GM19099 (cell line): Measurements from ENCODE around the gene SERGEF.

Experiments
- POLR2A ChIP-seq: IDR thresholded peaks from 3 replicates; pipeline ENCODE4 v1.6.1; 2011; ENCODE audit warnings: low read depth; ENCODE audit not compliant: insufficient read length; ENCODE audit errors: extremely low read depth

The SERGEF gene

GRCh38 chr11:18011633-18012032, 1.2 kb downstream of the SERGEF start:
- TF ChIP-seq POLR2A, result no peak

GRCh38 chr11:18010977-18011586, 1.8 kb downstream of the SERGEF start:
- no peak for TF ChIP-seq POLR2A

GRCh38 chr11:18010121-18010670, 2.7 kb downstream of the SERGEF start:
- TF ChIP-seq POLR2A, result no peak

GRCh38 chr11:18005376-18006129, 7.3 kb downstream of the SERGEF start:
- no peak for TF ChIP-seq POLR2A

- TF ChIP-seq POLR2A, result no peak
These were observed 11.7 kb downstream of the SERGEF start for GRCh38 chr11:18001191-18001590.

- no peak for TF ChIP-seq POLR2A
These were observed 12.1 kb downstream of the SERGEF start for GRCh38 chr11:18000760-18001159.

GRCh38 chr11:17992916-17993315, 19.9 kb downstream of the SERGEF start:
- TF ChIP-seq POLR2A, result no peak

- TF ChIP-seq POLR2A, result no peak
These were observed 20.9 kb downstream of the SERGEF start for GRCh38 chr11:17991783-17992433.

GRCh38 chr11:17989306-17989705, 23.5 kb downstream of the SERGEF start:
- TF ChIP-seq POLR2A, result no peak

- TF ChIP-seq POLR2A, result no peak
These were observed 24.4 kb downstream of the SERGEF start for GRCh38 chr11:17988465-17988864.

GRCh38 chr11:17987826-17988225, 25.0 kb downstream of the SERGEF start:
- TF ChIP-seq POLR2A, result no peak

- TF ChIP-seq POLR2A, result no peak
These were observed 26.1 kb downstream of the SERGEF start for GRCh38 chr11:17986711-17987220.

GRCh38 chr11:17986007-17986710, 26.7 kb downstream of the SERGEF start:
- TF ChIP-seq POLR2A, result no peak

GRCh38 chr11:17985517-17985916, 27.3 kb downstream of the SERGEF start:
- no peak for TF ChIP-seq POLR2A

- TF ChIP-seq POLR2A, result no peak
These were observed 29.3 kb downstream of the SERGEF start for GRCh38 chr11:17983569-17983968.
